GM10266 (cell line): ENCODE data around the gene SAPCD1.

Experiments used
- DNase-seq: peaks from one replicate; pipeline ENCODE4 v3.0.0; 2012; ENCODE audit errors: extremely low spot score
- CTCF ChIP-seq: IDR thresholded peaks from 2 replicates; pipeline ENCODE4 v1.5.1; 2012; ENCODE audit warnings: mild to moderate bottlenecking, low read depth; ENCODE audit not compliant: control insufficient read depth, insufficient read depth; ENCODE audit errors: missing control alignments

Gene SAPCD1

GRCh38 chr6:31762878-31763618 is 592 bp downstream of the SAPCD1 start:
- TF ChIP-seq CTCF: no peak

GRCh38 chr6:31763619-31763940 is 1.1 kb downstream of the SAPCD1 start:
- TF ChIP-seq CTCF: no peak
- no peak for DNase-seq

More at GRCh38 chr6:31762878-31763618, 592 bp downstream of the SAPCD1 start:
- DNase-seq: no peak

- TF ChIP-seq CTCF: no peak
- no peak for DNase-seq
Measured at GRCh38 chr6:31764198-31764597, 1.7 kb downstream of the SAPCD1 start.

- no peak for TF ChIP-seq CTCF
- no peak for DNase-seq
Measured at GRCh38 chr6:31765559-31765909, 3.1 kb downstream of the SAPCD1 start.

- no peak for DNase-seq
- TF ChIP-seq CTCF: no peak
Measured at GRCh38 chr6:31765910-31766794, 3.7 kb downstream of the SAPCD1 start.

- DNase-seq: no peak
- no peak for TF ChIP-seq CTCF
Measured at GRCh38 chr6:31767096-31767645, 4.7 kb downstream of the SAPCD1 start.
